Epithelial cell of proximal tubule (primary cell): ENCODE measurements around the gene RAB10. TPM values are rescaled to one million over a fixed set of nuclear protein-coding genes. Genes with fewer than 3 reads are reported as not detected.

Experiments
- DNase-seq: peaks from one replicate; pipeline ENCODE4 v3.0.0-alpha.2; 2011; ENCODE audit warnings: low read depth
- H3K4me3 ChIP-seq: 2 replicates; pipeline ENCODE4 v1.5.1; 2011; ENCODE audit warnings: low read depth, mild to moderate bottlenecking, low read length
- total RNA-seq: library from RNA; depleted of rRNA; stranded (reverse); fragments of >200 nt; gene quantifications from 2 replicates; pipeline ENCODE4 v1.2.3, GENCODE V29; 2015
- TF ChIP-seq, protein P1 (sequence below): conservative IDR thresholded peaks from 2 replicates; pipeline ENCODE4 v1.5.1; 2012; ENCODE audit warnings: low read depth, mild to moderate bottlenecking, low read length

RAB10 gene
- total RNA-seq, 1 donor from 2014 or later = 154 TPM

DNA sequence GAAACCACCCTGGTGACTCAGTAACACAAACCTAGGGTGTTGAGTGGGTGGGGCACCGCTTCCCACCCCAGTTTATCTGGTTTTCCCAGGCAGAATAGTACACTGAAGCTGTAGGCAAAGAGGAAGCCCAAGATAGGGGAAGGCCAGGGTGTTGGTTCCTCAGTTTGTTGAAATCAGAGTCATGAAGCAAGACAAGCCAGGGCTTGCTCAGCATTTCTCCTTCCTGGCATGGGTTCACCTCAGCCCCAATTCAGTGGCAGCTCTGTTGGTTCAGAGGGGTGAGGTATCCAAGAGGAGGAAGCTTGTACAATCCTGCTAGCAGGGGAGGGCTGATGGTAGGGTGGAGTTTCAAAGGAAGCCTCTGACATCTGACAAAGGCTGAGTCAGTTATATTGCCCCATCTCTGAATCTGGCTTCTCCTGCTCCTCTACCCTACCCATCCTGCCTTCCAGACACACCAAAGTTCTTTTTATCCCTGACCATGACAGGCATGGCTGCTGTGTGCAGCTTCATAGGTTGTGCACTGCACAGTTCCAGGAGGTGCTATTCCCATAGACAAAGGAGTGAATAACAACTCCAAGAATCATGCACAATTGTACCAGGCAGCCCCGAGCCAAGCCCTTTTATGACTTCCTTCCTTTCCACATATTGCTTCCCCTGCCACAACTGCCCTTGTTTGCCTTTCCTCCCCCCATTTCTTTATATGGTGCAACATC lies 24.9 kb upstream of the RAB10 start:
- TF ChIP-seq, protein P1, sequence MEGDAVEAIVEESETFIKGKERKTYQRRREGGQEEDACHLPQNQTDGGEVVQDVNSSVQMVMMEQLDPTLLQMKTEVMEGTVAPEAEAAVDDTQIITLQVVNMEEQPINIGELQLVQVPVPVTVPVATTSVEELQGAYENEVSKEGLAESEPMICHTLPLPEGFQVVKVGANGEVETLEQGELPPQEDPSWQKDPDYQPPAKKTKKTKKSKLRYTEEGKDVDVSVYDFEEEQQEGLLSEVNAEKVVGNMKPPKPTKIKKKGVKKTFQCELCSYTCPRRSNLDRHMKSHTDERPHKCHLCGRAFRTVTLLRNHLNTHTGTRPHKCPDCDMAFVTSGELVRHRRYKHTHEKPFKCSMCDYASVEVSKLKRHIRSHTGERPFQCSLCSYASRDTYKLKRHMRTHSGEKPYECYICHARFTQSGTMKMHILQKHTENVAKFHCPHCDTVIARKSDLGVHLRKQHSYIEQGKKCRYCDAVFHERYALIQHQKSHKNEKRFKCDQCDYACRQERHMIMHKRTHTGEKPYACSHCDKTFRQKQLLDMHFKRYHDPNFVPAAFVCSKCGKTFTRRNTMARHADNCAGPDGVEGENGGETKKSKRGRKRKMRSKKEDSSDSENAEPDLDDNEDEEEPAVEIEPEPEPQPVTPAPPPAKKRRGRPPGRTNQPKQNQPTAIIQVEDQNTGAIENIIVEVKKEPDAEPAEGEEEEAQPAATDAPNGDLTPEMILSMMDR = no peak
- DNase-seq = peak; percentile 49
- H3K4me3 ChIP-seq = no peak overlapping the region

- no peak overlapping the region for H3K4me3 ChIP-seq
- TF ChIP-seq, protein P1 = no peak
- no peak for DNase-seq
These were observed 24.3 kb upstream of the RAB10 start for GRCh38 chr2:26009567-26009963.

- DNase-seq = no peak
- TF ChIP-seq, protein P1 = no peak
- no peak overlapping the region for H3K4me3 ChIP-seq
These were observed 22.9 kb upstream of the RAB10 start for GRCh38 chr2:26010943-26011342.

GRCh38 chr2:26011609-26011989 lies 22.3 kb upstream of the RAB10 start:
- no peak for DNase-seq
- H3K4me3 ChIP-seq = no peak overlapping the region
- TF ChIP-seq, protein P1 = no peak

GRCh38 chr2:26011990-26012856 lies 21.7 kb upstream of the RAB10 start:
- TF ChIP-seq, protein P1 = no peak
- no peak overlapping the region for H3K4me3 ChIP-seq
- no peak for DNase-seq

DNA sequence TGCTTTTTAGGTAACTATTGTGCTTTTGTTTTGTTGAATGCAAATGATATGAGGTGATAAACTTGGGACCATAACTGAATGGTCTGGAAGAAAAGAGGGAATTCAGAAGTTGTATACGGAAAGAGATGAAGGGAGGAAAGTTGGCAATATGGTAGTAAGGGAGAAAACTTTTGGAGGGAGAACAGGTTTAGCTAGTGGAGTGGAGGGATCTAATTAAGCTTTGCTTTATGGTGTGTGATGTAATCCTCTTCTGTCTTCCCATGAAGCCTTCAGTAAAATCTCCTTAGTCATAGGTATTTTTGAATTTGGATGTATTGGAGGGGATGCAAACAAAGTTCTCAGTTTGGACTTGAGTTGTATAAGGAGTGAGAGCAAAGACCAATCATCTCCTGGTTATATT lies 20.2 kb upstream of the RAB10 start:
- no peak for DNase-seq
- TF ChIP-seq, protein P1 = no peak
- no peak overlapping the region for H3K4me3 ChIP-seq
